Measurements from ENCODE around the gene NTSR1. TPM values are rescaled to one million over a fixed set of nuclear protein-coding genes. Genes with fewer than 3 reads are reported as not detected.
A peak's percentile ranks its signal among the peaks of the same experiment; 100 is the strongest.

Gene NTSR1
- total RNA-seq, 2 donors from 2014 or later = not detected

- no peak for ATAC-seq (replicated peaks)
- H3K36me3 Mint-ChIP-seq (ENCODE audit: low read depth) = no peaks in the 10 kb centered on the region
- no peaks in the 10 kb centered on the region for H3K27me3 Mint-ChIP-seq
- peaks cover 19% of the 10 kb centered on the region for H3K4me1 Mint-ChIP-seq
- no peak overlapping the region for H3K27ac Mint-ChIP-seq
- peaks cover 12% of the 10 kb centered on the region for H3K9me3 Mint-ChIP-seq
- no peak overlapping the region for H3K4me3 Mint-ChIP-seq
Observed at GRCh38 chr20:62716941-62717310, 8.3 kb downstream of the NTSR1 start.

GRCh38 chr20:62717933-62718332, 9.3 kb downstream of the NTSR1 start:
- no peaks in the 10 kb centered on the region for H3K36me3 Mint-ChIP-seq (ENCODE audit: low read depth)
- H3K9me3 Mint-ChIP-seq = peaks cover 12% of the 10 kb centered on the region
- no peak for ATAC-seq (replicated peaks)
- no peak overlapping the region for H3K4me3 Mint-ChIP-seq
- no peak overlapping the region for H3K27ac Mint-ChIP-seq
- H3K4me1 Mint-ChIP-seq = peaks cover 25% of the 10 kb centered on the region
- no peaks in the 10 kb centered on the region for H3K27me3 Mint-ChIP-seq

GRCh38 chr20:62718546-62718945, 9.9 kb downstream of the NTSR1 start:
- Mint-ChIP-seq H3K9me3 (peaks cover 12% of the 10 kb centered on the region), H3K4me3 (no peak overlapping the region), H3K27ac (no peak overlapping the region), H3K4me1 (peaks cover 25% of the 10 kb centered on the region), H3K36me3 (ENCODE audit: low read depth) (no peaks in the 10 kb centered on the region), H3K27me3 (no peaks in the 10 kb centered on the region)
- ATAC-seq (replicated peaks) = no peak

GRCh38 chr20:62719250-62719935, 10.8 kb downstream of the NTSR1 start:
- H3K4me1 Mint-ChIP-seq = peaks cover 25% of the 10 kb centered on the region
- H3K27ac Mint-ChIP-seq = no peak overlapping the region
- H3K4me3 Mint-ChIP-seq = no peak overlapping the region
- peaks cover 12% of the 10 kb centered on the region for H3K9me3 Mint-ChIP-seq
- no peaks in the 10 kb centered on the region for H3K36me3 Mint-ChIP-seq (ENCODE audit: low read depth)
- no peak for ATAC-seq (replicated peaks)
- no peaks in the 10 kb centered on the region for H3K27me3 Mint-ChIP-seq

- Mint-ChIP-seq H3K4me1 (peaks cover 13% of the 10 kb centered on the region), H3K27me3 (no peaks in the 10 kb centered on the region), H3K27ac (no peak overlapping the region), H3K4me3 (no peak overlapping the region), H3K36me3 (ENCODE audit: low read depth) (no peaks in the 10 kb centered on the region), H3K9me3 (peaks cover 12% of the 10 kb centered on the region)
- ATAC-seq (replicated peaks) = peak; percentile 95
Observed at GRCh38 chr20:62721511-62722370, 13.1 kb downstream of the NTSR1 start.

- Mint-ChIP-seq H3K27ac (no peak overlapping the region), H3K9me3 (peaks cover 12% of the 10 kb centered on the region), H3K4me1 (peaks cover 13% of the 10 kb centered on the region), H3K27me3 (no peaks in the 10 kb centered on the region), H3K4me3 (no peak overlapping the region), H3K36me3 (ENCODE audit: low read depth) (no peaks in the 10 kb centered on the region)
- no peak for ATAC-seq (replicated peaks)
Observed at GRCh38 chr20:62722627-62723026, 14.0 kb downstream of the NTSR1 start.

- Mint-ChIP-seq H3K4me3 (no peak overlapping the region), H3K9me3 (peaks cover 12% of the 10 kb centered on the region), H3K36me3 (ENCODE audit: low read depth) (no peaks in the 10 kb centered on the region), H3K27ac (no peak overlapping the region), H3K27me3 (no peaks in the 10 kb centered on the region), H3K4me1 (peaks cover 13% of the 10 kb centered on the region)
- ATAC-seq (replicated peaks) = no peak
Observed at GRCh38 chr20:62723351-62723750, 14.7 kb downstream of the NTSR1 start.

GRCh38 chr20:62723768-62724450, 15.3 kb downstream of the NTSR1 start:
- peaks cover 13% of the 10 kb centered on the region for H3K4me1 Mint-ChIP-seq
- no peaks in the 10 kb centered on the region for H3K27me3 Mint-ChIP-seq
- H3K27ac Mint-ChIP-seq = no peak overlapping the region
- H3K4me3 Mint-ChIP-seq = no peak overlapping the region
- no peak for ATAC-seq (replicated peaks)
- H3K9me3 Mint-ChIP-seq = peaks cover 12% of the 10 kb centered on the region
- no peaks in the 10 kb centered on the region for H3K36me3 Mint-ChIP-seq (ENCODE audit: low read depth)

GRCh38 chr20:62724692-62725595, 16.3 kb downstream of the NTSR1 start:
- no peak overlapping the region for H3K4me3 Mint-ChIP-seq
- no peaks in the 10 kb centered on the region for H3K27me3 Mint-ChIP-seq
- no peak for ATAC-seq (replicated peaks)
- no peak overlapping the region for H3K27ac Mint-ChIP-seq
- no peaks in the 10 kb centered on the region for H3K36me3 Mint-ChIP-seq (ENCODE audit: low read depth)
- H3K9me3 Mint-ChIP-seq = peaks cover 12% of the 10 kb centered on the region
- H3K4me1 Mint-ChIP-seq = peaks cover 13% of the 10 kb centered on the region

GRCh38 chr20:62725596-62726268, 17.1 kb downstream of the NTSR1 start:
- ATAC-seq (replicated peaks) = no peak
- Mint-ChIP-seq H3K4me1 (peaks cover 13% of the 10 kb centered on the region), H3K36me3 (ENCODE audit: low read depth) (no peaks in the 10 kb centered on the region), H3K27ac (no peak overlapping the region), H3K27me3 (no peaks in the 10 kb centered on the region), H3K9me3 (peaks cover 8% of the 10 kb centered on the region), H3K4me3 (no peak overlapping the region)

- H3K36me3 Mint-ChIP-seq (ENCODE audit: low read depth) = no peaks in the 10 kb centered on the region
- ATAC-seq (replicated peaks) = no peak
- H3K27ac Mint-ChIP-seq = no peak overlapping the region
- H3K27me3 Mint-ChIP-seq = no peaks in the 10 kb centered on the region
- H3K4me3 Mint-ChIP-seq = no peak overlapping the region
- peaks cover 12% of the 10 kb centered on the region for H3K4me1 Mint-ChIP-seq
- peaks cover 7% of the 10 kb centered on the region for H3K9me3 Mint-ChIP-seq
Observed at GRCh38 chr20:62726276-62726675, 17.6 kb downstream of the NTSR1 start.

- Mint-ChIP-seq H3K27ac (no peak overlapping the region), H3K36me3 (ENCODE audit: low read depth) (no peaks in the 10 kb centered on the region), H3K9me3 (no peaks in the 10 kb centered on the region), H3K4me1 (peaks cover 5% of the 10 kb centered on the region), H3K4me3 (no peak overlapping the region), H3K27me3 (no peaks in the 10 kb centered on the region)
- no peak for ATAC-seq (replicated peaks)
Observed at GRCh38 chr20:62726716-62727583, 18.3 kb downstream of the NTSR1 start.

GRCh38 chr20:62727584-62728027, 19.0 kb downstream of the NTSR1 start:
- H3K9me3 Mint-ChIP-seq = no peaks in the 10 kb centered on the region
- no peak overlapping the region for H3K4me3 Mint-ChIP-seq
- ATAC-seq (replicated peaks) = no peak
- H3K36me3 Mint-ChIP-seq (ENCODE audit: low read depth) = no peaks in the 10 kb centered on the region
- no peaks in the 10 kb centered on the region for H3K4me1 Mint-ChIP-seq
- H3K27me3 Mint-ChIP-seq = no peaks in the 10 kb centered on the region
- H3K27ac Mint-ChIP-seq = no peak overlapping the region

Measured in activated T-helper 17 cell treated with anti-CD3 and anti-CD28 coated beads, Interleukin-2, amount 50 U/mL, for 72 hours (primary cell).